Measurements from ENCODE around the gene GAREM2.
A peak's percentile ranks its signal among the peaks of the same experiment; 100 is the strongest.

GAREM2 gene

DNA sequence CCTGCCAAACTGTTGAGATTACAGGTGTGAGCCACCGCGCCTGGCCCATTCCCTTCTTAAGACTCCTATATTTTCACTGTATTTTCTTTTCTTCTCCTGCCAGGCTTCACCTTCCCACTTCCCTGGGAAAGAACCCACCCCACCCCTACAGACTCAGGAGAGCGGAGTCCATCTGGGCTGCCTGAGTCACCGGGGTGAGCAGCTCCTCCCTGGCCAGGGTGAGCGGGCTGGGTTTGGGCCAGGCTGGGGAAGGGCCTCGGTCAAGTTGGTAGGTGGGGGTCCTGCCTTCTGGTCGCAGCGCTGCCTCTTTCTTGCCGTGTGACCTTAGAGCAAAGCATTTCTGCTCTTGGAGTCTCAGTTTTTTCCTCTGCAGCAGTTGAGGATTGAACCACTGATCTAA, 2.1 kb upstream of the GAREM2 start:
- TF ChIP-seq, protein P1, sequence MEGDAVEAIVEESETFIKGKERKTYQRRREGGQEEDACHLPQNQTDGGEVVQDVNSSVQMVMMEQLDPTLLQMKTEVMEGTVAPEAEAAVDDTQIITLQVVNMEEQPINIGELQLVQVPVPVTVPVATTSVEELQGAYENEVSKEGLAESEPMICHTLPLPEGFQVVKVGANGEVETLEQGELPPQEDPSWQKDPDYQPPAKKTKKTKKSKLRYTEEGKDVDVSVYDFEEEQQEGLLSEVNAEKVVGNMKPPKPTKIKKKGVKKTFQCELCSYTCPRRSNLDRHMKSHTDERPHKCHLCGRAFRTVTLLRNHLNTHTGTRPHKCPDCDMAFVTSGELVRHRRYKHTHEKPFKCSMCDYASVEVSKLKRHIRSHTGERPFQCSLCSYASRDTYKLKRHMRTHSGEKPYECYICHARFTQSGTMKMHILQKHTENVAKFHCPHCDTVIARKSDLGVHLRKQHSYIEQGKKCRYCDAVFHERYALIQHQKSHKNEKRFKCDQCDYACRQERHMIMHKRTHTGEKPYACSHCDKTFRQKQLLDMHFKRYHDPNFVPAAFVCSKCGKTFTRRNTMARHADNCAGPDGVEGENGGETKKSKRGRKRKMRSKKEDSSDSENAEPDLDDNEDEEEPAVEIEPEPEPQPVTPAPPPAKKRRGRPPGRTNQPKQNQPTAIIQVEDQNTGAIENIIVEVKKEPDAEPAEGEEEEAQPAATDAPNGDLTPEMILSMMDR (conservative IDR thresholded peaks at IDR 0.05) = no peak
- H3K27ac ChIP-seq = no peak overlapping the region

DNA sequence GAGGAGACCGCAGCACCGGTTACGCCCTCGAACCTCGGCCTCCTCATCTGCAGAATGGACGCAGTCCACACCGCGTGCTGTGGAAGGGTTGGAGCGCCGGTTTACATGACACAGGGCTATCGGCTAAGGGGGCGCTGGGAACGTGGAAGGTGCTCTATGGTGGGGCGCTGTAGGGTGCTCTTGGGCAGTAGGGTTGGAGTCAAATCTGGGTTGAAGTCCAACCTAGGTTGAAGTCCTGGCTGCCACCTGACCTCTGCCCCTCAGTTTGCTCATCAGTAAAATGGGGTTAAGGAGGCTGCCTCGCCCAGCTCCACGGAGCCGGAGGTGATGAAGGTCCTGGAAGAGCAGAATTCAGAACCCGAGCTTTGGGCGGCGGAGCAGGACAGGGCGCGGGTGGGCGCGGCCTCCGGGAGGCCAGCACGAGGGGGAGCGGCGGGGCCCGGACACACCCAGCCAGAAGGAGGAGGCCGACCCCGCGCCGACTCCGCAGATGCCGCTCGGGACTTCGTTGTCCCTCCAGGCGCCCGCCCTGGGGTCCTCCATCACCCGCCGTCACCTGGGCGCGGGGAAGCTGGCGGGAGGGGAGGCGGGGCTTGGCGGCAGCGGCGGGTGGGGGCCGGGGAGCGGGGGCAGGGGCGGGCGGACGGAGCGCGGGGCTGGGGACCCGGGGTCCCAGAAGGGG, 558 bp upstream of the GAREM2 start:
- no peak overlapping the region for H3K27ac ChIP-seq
- TF ChIP-seq, protein P1 (conservative IDR thresholded peaks at IDR 0.05) = no peak

DNA sequence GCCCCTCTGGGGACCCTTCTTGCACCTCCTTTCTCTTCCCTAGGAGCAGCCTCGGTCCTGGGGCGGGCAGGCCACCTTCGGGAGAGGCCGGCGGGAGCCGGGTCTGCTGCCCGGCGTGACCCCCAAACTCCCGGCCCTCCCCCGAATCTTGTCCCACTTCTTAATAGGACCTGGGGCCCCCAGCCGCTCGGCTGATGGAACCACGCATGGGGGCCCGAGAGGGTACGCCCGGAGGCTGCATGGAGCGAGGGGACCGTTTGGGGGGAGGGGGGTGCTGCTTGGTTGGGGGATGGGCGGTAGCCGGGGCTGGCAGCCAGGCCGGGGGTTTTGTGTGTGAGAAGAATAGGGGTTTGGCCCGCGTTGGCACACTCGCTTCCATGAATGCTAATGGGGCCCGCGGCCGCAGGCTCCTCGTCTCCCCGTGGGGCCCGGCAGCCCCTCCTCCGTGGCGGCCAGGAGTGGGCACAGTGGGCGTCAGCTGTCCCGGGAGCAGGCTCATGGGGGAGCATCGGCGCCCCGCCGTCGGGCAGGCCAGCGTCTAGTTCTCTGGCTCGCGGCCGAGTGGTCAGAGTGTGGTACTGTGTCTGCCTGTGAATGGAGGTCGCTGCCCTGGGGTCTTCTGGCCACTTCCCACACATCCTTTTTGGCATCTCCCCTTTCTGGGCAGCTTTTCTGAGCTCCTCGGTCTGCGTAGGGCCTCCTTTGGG, 1.0 kb downstream of the GAREM2 start:
- peak overlapping the region; percentile 64; the same call in 1 of the 2 replicates for H3K27ac ChIP-seq
- TF ChIP-seq, protein P1 (conservative IDR thresholded peaks at IDR 0.05) = no peak

DNA sequence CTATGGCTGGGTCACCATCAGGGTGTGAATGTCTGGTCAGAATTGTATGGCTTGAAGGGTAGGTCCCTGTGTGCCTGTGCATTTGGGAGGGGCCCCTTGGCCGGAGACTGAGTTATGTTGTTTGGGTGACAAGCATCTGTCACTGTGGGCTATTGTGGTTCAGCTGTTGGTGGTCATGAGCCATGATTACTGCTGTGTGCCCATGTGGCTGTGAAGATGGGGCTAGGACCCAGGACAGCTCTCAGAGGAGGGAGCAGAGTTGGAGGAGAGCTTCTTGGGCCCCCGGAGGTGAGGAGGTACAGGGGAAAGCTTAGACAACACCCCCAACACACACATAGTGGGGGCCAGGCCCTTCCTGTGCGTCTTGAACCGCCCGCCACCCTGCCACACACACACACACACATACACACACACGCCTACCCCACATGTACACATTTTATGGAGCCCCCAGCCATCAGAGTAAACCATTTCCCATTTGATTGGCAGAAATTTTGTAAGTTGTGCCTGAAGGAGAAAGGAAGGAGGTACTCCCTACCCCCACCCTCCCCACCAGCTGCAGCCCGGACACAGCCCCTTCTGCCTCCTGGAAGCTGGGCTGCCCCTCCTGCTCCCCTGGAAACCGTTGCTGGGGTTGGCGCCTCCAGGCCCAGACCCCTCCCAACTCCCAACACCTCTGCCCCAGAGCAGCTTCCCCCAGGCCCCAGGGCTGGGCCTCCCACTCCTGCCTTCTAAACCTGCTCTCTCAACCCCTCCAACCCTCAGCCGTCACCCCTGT, 2.0 kb downstream of the GAREM2 start:
- no peak overlapping the region for H3K27ac ChIP-seq
- TF ChIP-seq, protein P1 (conservative IDR thresholded peaks at IDR 0.05) = no peak

DNA sequence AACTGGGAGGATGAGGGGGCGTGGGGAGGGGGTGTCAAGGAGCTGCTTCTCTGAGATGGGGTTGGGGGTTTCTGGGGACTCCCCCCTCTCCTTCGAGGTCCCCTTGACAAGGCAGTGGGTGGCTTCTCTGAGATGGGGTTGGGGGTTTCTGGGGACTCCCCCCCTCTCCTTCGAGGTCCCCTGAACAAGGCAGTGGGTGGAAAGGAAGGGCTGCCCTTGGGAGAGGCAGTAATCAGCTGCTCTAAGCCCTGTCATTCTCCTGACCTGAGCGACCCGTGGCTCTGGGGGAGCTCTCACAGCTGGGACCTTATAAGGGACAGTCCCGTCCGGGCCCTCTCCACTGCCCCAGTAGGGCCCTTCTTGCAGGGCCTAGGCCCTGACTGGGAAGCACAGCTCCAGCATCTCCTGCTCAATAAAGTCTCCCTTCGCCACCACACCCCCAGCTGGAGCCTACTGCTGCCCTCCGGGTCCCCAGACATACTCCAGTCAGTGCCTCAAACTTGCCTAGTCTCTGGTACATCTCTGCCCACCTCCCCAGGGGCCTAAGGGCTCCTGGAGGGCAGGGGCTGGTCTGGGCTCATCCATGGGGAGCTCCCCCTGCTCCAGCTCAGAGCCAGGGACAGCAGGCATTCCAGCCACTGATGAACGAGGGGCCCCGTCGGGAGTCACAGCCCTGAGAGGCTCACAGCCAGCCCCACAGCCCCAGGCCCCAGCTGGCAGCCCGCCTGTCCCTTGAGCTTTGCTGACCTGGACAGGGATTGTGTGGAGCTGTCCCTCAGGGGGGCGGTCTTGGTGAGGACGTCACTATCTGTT, 2.8 kb downstream of the GAREM2 start:
- TF ChIP-seq, protein P1 (conservative IDR thresholded peaks at IDR 0.05) = no peak

DNA sequence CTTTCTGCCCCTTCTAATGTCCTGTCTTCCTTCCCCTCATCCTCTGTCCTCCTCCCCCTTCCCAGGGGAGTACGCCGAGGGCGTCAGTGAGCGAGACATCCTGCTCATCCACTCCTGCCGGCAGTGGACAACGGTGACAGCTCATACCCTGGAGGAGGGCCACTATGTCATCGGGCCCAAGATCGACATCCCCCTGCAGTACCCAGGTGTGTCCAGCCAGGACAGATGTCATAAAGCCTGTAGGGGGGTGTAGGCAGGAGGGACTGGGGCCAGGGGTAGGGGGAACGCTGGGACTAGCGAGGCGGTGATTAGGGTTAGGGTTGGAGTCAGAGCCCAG, 3.4 kb downstream of the GAREM2 start:
- TF ChIP-seq, protein P1 (conservative IDR thresholded peaks at IDR 0.05) = no peak
- H3K27ac ChIP-seq = no peak overlapping the region

More for the DNA sequence above, 2.8 kb downstream of the GAREM2 start:
- no peak overlapping the region for H3K27ac ChIP-seq
